RPMI8226 (cell line): ENCODE results near the gene CLCN5.

Experiments
- DNase-seq: peaks from one replicate; pipeline ENCODE4 v3.0.0-alpha.2; 2015

Gene CLCN5

GRCh38 chrX:50093625-50094024 lies 171.2 kb downstream of the CLCN5 start:
- DNase-seq, result no peak

- no peak for DNase-seq
These were observed 174.7 kb downstream of the CLCN5 start for GRCh38 chrX:50097071-50097470.

- DNase-seq, result peak; percentile 12
These were observed 175.8 kb downstream of the CLCN5 start for GRCh38 chrX:50098241-50098640.

GRCh38 chrX:50098749-50099148 lies 176.4 kb downstream of the CLCN5 start:
- no peak for DNase-seq

GRCh38 chrX:50099331-50099730 lies 176.9 kb downstream of the CLCN5 start:
- DNase-seq, result no peak

GRCh38 chrX:50100188-50100587 lies 177.8 kb downstream of the CLCN5 start:
- no peak for DNase-seq

GRCh38 chrX:50103176-50103575 lies 180.8 kb downstream of the CLCN5 start:
- DNase-seq, result no peak

GRCh38 chrX:50103866-50104566 lies 181.6 kb downstream of the CLCN5 start:
- no peak for DNase-seq

GRCh38 chrX:50106051-50106675 lies 183.8 kb downstream of the CLCN5 start:
- no peak for DNase-seq

GRCh38 chrX:50107470-50107869 lies 185.1 kb downstream of the CLCN5 start:
- DNase-seq, result no peak

- DNase-seq, result no peak
These were observed 185.9 kb downstream of the CLCN5 start for GRCh38 chrX:50108264-50108663.

- no peak for DNase-seq
These were observed 189.3 kb downstream of the CLCN5 start for GRCh38 chrX:50111742-50112141.

GRCh38 chrX:50114113-50114512 lies 191.7 kb downstream of the CLCN5 start:
- no peak for DNase-seq

- no peak for DNase-seq
These were observed 193.6 kb downstream of the CLCN5 start for GRCh38 chrX:50115973-50116372.

- no peak for DNase-seq
These were observed 195.1 kb downstream of the CLCN5 start for GRCh38 chrX:50117476-50117875.

- DNase-seq, result no peak
These were observed 203.1 kb downstream of the CLCN5 start for GRCh38 chrX:50125480-50125879.

- DNase-seq, result no peak
These were observed 225.6 kb downstream of the CLCN5 start for GRCh38 chrX:50147972-50148371.
